CD4-positive, alpha-beta T cell treated with Interleukin-2 at 100 ng/mL for 4 hours (primary cell): ENCODE measurements around the gene OR4P4.

Experiments used
- DNase-seq: peaks from one replicate; pipeline ENCODE4 v3.0.0-alpha.2; 2020; ENCODE audit warnings: low spot score

OR4P4 gene

DNA sequence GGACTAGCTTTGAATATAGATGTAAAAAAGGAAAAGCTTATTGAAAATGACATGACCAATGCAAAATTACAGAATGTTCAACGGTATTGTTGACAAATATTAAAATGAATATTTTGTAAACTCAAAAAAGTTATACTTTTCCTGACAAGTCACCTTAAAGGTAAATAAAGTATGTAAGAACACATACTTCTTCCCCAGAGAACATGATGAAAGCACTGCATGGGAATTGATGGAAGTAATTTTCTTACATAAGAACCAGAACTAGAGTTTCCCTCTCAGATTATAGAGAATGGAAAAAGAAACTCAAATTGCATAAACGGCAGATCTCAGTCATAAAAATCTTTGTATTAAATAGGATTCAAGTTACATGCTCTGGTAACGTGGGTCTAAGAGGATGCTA is at the start of gene OR4P4:
OR4P4 (plus strand) TSS at position 301 of the 400 bp plus-strand sequence.
- DNase-seq, result no peak

DNA sequence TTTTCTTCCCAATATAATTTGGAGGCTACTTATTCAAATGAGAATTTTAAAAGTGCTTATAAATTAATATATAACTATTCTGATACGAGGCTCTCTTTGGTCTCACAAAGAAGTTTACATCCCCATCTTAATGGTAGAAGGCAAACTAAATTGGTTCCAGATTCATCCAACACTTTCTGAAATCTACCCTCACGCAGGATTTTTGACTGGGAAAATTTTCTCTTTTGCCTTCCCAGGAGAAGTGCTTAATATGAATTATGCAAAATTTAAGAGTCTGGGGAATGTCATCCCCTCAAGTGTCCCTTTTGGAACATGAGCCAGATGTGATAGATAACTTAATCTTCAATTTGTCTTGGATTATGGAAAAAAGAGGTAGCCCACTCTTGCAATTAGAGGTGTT is 27.4 kb upstream of the OR4P4 start, which contains the start of gene OR4C11:
OR4C11 (minus strand) TSS at position 101 of the 400 bp plus-strand sequence. CDS start 3,272 bp downstream, outside the sequence.
- DNase-seq, result no peak

DNA sequence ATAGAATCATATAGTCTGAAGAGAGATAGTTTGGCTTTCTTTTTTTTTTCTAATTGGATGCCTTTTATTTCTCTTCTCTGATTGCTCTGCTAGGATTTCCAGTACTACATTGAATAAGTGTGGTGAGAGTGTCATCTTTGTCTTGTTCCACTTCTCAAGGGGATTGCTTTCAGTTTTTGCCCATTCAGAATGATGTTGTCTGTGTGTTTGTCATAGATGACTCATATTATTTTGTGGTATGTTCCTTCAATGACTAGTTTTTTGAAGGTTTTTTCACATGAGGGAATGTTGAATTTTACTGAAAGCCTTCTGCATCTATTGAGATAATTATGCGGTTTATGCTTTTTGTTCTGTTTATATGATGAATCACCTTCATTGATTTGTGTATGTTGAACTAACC is 10.4 kb upstream of the OR4P4 start:
- DNase-seq, result no peak

DNA sequence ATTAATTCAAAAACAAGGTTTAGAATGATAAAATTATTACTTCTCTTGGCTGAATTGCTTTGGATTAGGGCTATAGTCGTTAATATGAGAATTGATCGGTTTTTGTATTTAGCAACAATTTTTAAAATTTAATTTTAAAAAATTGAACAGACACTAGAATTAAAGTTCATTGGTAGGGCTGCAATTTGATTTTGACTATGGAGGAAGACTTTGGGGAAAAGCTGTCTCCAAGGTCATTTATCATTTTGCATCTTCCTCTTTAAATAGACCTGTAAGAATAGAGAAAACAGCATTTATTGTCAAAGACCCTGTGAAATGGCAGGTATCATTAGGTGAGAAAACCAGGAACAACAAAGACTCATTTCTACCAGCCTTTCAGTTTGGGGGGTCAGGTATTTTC is 13.1 kb downstream of the OR4P4 start, which contains the start of gene OR4S2:
OR4S2 (plus strand) TSS at position 301 of the 400 bp plus-strand sequence. CDS start 2,577 bp downstream, outside the sequence.
- DNase-seq, result no peak

DNA sequence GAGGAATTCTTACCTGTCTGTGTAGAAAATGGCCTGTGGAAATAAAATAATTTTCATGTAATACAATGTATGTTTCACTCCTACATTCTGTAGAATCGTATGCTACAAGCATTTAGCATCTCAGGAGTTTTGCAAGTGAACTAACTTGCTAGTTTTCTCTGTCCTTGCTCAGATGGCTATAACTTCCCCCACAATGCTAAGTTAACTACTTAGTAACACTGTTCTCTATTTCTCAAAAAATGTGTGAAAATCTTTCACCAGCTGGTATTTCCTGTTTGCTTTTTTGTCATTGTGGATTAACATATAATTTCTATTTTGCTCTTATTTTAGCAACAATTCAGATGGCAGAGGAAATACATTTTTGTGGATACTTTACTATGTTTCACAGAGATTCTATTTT is 17.6 kb downstream of the OR4P4 start:
- no peak for DNase-seq

DNA sequence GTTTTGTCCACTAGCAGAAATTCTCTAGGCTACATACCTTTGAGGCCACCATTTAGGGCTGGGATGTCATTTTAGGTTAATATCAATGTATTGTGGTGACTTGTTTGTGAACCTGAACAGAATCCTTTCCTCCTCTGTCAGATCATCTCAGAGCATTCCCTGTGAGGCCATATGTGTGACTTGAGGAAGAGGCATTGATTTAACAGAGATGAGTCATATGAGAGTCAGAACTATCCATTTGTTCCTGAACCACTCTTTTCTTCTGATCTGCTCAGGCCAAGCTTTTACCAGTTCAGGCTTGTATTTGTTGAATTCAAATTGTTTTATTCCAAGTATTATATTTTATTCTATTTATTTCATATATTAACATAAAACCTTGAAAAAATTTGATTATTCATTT is 20.2 kb downstream of the OR4P4 start:
- no peak for DNase-seq

DNA sequence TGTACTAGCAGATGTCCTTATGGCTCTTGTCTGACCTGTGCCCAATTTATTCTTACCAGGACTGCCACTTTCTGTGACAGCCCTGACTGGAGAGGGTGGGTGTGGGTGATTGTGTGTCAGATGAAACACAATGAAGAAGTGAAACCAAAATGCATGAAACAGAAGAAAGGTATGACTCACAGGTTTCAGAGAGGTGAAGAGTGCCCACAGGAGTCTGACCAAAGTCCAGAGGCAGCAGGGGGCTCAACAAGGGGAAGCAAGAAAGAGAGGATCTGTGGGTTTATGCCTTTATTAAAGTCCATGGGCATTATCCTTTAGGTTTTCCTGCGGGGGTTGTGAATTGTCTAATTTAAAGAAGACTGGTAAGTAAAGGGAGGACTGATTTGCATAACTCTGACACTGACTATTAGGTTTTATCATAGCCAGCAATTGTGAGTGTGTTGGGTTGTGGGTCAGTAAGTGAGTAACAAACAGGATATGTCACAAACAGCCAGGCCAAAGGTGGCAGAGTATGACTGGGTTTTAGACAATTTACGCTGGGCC is 23.2 kb downstream of the OR4P4 start:
- DNase-seq, result no peak

DNA sequence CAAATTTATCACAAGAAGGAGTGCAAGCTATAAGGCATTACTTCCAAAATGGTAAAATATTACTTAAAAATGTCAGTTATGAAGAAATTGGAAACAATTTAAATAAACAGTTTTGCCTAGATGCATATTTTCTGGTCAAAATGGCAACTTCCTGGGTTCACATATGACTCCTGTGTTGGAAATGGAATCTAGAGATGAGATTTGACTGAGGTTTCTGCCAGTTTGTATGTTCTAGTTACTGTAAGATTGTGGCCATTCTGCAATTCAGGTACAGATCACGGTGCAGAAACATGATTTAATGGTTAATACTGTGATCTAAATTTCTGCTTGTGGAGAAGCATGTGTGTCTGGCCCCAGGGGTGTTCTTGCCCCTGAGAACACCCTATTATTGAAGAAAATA is 23.7 kb downstream of the OR4P4 start:
- DNase-seq, result no peak

DNA sequence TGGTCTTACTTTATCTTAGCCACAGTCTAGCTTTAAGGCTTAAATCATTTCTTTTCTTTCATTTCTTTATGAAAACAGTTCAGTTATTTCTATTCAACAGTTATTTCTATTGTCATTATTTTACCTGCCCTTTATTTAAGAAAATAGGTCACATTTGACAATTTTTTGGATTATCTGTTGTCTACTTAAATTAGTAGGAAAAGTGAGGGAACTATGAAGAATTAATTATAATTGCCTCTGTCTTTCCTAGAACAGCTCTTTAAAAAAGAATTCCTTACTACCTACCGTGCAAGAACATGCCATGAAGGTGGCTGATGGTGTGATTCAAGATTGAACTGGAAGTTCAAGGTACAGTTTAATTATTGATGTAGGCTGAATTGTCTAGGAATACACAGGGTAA is 27.0 kb downstream of the OR4P4 start, which contains the start of gene OR4C6:
OR4C6 (plus strand) TSS at position 301 of the 400 bp plus-strand sequence. CDS start 2,966 bp downstream, outside the sequence.
- DNase-seq, result no peak

DNA sequence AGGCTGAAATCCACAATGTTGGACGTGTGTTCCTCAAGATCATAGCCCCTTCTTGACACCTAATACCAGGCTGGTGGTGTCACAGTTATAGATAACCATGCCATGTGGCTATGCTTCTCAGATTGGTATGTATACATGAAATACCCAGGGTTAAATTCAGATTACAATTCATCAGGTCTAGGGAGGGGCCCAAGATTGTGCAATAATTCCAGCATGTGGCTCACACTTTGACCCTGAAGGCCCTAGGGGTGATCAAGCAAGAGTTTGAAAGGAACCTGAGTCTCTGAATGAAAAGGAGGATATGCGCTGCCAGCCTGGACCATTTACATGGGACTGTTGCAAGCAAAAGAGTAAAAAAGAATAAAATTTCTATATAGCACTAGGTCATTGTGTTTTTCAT is 34.5 kb downstream of the OR4P4 start:
- DNase-seq, result no peak

DNA sequence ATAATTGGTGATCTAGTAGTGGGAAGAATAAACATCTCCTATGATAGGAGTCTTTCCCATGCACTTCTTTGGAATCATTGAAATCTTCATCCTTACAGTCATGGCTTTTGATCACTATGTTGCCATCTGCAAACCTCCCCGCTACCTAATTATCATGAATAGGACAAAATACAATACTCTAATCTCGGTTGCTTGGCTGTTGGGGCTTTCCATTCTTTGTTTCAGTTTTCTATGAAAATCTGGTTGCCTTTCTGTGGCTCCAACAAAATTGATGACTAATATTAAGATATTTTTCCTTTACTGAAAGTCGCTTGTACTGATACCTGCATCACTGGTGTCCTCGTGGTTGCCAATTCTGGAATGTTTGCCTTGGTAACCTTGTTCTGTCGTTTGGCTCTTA is 38.9 kb downstream of the OR4P4 start:
- no peak for DNase-seq
